Stimulated activated naive CD4-positive, alpha-beta T cell (primary cell): ENCODE results near the gene TUFT1.
"Not testable (repeated sequence)": the region's sequence is repeated elsewhere in the genome, so short reads cannot be mapped to it uniquely, and the experiment has no call there.

Experiments used
- DNase-seq, 6 experiments: peaks; one replicate each; lab custom pipeline; 2025; lab: John Stamatoyannopoulos, UW

Gene TUFT1

DNA sequence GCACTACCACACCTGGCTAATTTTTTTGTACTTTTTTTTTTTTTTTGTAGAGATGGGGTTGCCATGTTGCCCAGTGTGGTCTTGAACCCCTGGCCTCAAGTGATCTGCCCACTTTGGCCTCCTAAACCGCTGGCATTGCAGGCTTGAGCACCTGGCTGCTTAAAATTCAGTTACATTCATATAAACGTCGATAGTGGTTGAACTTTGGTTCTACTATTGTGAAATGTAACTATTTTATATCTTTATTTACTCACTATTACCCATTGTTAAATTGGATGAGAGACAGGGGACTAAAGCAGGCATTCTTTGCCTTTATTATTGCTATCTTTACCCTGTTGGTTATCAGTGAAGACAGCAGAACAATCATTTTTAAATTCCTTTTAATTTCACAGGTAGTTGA, 77.9 kb downstream of the TUFT1 start:
- DNase-seq, result no peak

DNA sequence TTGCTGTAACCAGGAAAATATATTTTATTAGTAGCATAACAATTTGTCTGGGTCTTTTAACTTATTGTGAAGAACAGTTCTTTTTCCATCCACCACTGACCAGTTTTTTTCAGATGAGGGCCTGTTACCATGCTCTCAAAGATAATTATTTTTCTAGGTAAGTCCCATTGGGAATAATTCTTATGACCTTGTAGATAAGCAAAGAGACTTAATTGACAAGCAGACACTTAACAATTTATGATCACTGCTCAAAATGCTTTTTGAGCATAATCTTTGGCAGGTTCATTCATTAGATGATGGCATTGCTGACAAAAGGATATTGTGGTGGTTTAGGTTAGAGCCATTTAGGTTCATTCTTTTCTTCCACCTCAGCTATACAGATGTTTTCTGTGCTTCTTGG, 78.4 kb downstream of the TUFT1 start:
- no peak for DNase-seq

DNA sequence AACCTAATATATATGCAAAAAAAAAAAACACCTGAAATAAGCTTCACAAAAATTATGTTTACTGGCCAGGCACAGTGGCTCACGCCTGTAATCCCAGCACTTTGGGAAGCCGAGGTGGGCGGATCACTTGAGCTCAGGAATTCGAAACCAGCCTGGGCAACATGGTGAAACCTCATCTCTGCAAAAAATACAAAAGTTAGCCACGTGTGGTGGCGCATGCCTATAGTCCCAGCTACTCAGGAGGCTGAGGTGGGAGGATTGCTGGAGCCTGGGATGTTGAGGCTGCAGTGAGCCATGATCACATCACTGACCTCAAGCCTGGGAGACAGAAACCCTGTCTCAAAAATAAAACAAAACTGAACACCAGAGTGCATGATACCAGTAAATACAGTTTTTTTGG, 78.9 kb downstream of the TUFT1 start:
- not testable (repeated sequence) for DNase-seq

DNA sequence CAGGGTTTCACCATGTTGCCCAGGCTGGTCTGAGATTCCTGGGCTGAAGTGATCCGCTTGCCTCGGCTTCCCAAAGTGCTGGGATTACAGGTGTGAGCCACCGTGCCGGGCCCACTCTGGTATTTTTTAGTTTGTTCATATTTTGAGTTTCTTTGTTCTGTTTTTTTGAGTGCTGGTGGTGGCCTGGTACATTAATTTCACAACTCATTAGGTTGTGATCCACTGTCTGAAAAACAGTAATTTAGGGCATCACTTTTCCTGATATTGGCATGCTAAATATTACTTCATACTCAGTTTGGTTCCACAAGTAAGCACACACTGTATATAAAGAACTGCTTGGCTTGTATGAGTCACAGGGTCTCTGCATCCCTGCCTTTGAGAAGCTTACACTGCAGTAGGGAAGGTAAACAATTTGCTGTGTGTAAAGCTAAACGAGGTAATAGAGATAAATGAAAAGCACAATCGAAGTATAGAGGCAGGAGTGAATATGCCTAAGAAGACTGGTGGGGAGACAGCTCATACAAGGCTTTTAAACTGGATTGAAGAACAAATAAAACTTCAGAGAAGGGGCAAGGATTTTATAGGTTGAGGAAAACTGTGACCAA, 79.5 kb downstream of the TUFT1 start:
- no peak for DNase-seq

DNA sequence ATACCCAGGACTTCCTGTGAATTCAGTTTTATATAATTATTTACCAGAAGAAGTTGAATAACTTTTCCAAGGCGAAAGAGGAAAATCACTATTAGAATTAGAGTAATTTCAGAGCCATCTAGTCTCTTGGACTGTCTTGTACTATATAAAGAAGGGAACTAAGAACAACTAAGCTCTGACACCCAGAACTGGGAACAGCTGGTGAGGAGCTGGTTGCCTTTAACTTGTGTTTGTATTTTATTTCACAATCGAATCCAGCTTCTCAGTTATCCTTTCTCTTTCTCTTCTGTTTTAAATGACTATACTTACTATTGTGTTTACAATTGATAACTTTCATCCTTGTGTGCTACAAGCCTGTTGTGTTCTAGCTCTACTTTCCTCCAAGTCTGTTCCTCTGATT, 80.2 kb downstream of the TUFT1 start:
- no peak for DNase-seq

DNA sequence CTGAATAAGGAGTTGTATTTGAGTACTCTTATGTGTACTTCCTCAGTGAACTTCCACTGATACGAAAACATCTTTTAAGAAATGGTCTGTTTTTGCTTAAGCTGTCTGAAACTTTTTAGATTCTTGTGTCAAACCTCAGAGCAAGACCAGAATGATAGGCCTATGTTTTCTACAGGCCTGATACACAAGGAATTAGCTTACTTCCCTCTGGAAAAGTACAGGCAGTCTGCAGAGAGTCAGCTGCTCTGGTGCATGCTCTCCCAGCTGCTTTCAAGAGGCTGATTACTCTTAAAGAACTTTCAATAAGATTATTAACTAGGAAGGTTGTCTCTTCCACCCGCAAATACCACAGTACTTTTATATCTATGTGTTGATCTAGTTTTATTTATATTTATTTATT, 81.2 kb downstream of the TUFT1 start:
- DNase-seq, result no peak

DNA sequence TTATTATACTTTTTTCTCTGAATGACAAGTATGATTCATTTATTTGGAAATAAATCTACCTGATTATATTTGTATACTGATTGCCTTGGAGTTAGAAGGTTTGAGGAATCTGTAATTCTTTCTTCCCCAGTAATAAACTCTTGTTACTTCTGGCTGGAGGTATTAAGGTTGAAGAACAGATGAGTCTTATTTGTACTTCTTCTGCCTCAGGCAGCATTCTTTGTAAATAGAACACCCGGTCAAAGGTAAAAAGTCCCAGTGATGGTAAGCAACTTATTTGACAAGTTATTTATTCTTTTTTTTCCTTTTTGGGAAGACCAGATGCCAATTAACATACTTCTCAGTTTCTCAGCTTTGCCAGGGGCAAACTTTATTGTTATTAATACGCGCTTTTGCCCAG, 84.7 kb downstream of the TUFT1 start:
- DNase-seq, result no peak

DNA sequence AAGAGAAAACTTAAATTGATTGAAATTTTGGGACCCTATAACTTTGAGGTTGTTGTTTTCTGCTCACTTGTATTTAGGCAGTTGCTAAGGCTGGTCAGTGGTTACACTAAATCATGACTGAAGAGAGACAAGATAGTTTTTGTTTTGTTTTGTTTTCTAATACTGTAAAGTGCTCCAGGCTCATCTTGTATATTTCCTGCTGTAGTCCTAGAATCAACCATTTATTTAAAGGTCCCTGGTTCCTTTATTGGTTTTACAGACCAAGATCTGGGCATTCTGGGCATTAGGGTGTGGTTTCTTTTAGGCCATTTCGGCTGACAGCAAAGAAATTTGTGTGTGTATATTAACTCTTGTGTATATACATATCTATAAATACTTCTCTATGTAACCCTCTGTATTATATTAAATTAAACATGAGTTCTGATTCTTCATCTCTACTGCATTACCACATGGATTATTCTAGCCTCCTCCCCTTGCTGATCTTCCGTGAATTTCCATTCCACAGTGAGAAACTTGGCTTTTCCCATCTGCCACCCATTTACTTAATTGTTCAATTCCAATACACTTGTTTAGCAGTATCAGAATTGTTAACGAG, 86.7 kb downstream of the TUFT1 start:
- no peak for DNase-seq

DNA sequence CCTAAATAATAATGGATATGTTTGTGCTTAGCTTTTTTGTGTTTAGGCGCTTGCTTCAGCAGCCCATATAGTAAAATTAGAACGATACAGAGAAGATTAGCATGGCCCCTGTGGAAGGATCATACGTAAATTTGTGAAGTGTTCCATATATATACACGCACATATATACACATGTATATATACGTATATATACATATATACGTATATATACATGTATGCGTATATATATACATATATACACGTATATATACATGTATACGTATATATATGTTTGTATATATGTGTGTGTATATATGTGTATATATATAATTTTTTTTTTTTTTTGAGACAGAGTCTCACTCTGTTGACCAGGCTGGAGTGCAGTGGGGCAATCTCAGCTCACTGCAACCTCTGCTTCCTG, 89.2 kb downstream of the TUFT1 start:
- DNase-seq, result no peak
